Measurements from ENCODE around the gene MUC5B.

Gene MUC5B

GRCh38 chr11:1218256-1218787, 4.5 kb upstream of the MUC5B start:
- DNase-seq: no peak
- in situ Hi-C loops (cut with MboI; ENCODE audit: low pct_unique_long_range_greater_than_20kb, low sequenced_read_pairs): no loop called here

GRCh38 chr11:1218788-1219445, 3.9 kb upstream of the MUC5B start:
- DNase-seq: no peak
- in situ Hi-C loops (cut with MboI; ENCODE audit: low pct_unique_long_range_greater_than_20kb, low sequenced_read_pairs): no loop called here

- no peak for DNase-seq
- in situ Hi-C loops (cut with MboI; ENCODE audit: low pct_unique_long_range_greater_than_20kb, low sequenced_read_pairs): no loop called here
Measured at GRCh38 chr11:1219446-1219833, 3.4 kb upstream of the MUC5B start.

GRCh38 chr11:1219834-1220815, 2.7 kb upstream of the MUC5B start:
- no peak for DNase-seq
- in situ Hi-C loops (cut with MboI; ENCODE audit: low pct_unique_long_range_greater_than_20kb, low sequenced_read_pairs): no loop called here

- in situ Hi-C loops (cut with MboI; ENCODE audit: low pct_unique_long_range_greater_than_20kb, low sequenced_read_pairs): no loop called here
- no peak for DNase-seq
Measured at GRCh38 chr11:1220941-1221721, 1.7 kb upstream of the MUC5B start.

GRCh38 chr11:1221848-1222311, 986 bp upstream of the MUC5B start:
- no peak for DNase-seq
- in situ Hi-C loops (cut with MboI; ENCODE audit: low pct_unique_long_range_greater_than_20kb, low sequenced_read_pairs): no loop called here

GRCh38 chr11:1223346-1224110, 662 bp downstream of the MUC5B start:
- in situ Hi-C loops (cut with MboI; ENCODE audit: low pct_unique_long_range_greater_than_20kb, low sequenced_read_pairs): no loop called here
- DNase-seq: no peak

GRCh38 chr11:1224111-1224490, 1.2 kb downstream of the MUC5B start:
- DNase-seq: no peak
- in situ Hi-C loops (cut with MboI; ENCODE audit: low pct_unique_long_range_greater_than_20kb, low sequenced_read_pairs): no loop called here

GRCh38 chr11:1224491-1225385, 1.9 kb downstream of the MUC5B start:
- in situ Hi-C loops (cut with MboI; ENCODE audit: low pct_unique_long_range_greater_than_20kb, low sequenced_read_pairs): no loop called here
- DNase-seq: no peak

- in situ Hi-C loops (cut with MboI; ENCODE audit: low pct_unique_long_range_greater_than_20kb, low sequenced_read_pairs): no loop called here
- DNase-seq: no peak
Measured at GRCh38 chr11:1225386-1226225, 2.7 kb downstream of the MUC5B start.

- in situ Hi-C loops (cut with MboI; ENCODE audit: low pct_unique_long_range_greater_than_20kb, low sequenced_read_pairs): no loop called here
- DNase-seq: no peak
Measured at GRCh38 chr11:1226226-1226985, 3.5 kb downstream of the MUC5B start.

GRCh38 chr11:1226986-1227550, 4.2 kb downstream of the MUC5B start:
- in situ Hi-C loops (cut with MboI; ENCODE audit: low pct_unique_long_range_greater_than_20kb, low sequenced_read_pairs): no loop called here

GRCh38 chr11:1227551-1228100, 4.8 kb downstream of the MUC5B start:
- in situ Hi-C loops (cut with MboI; ENCODE audit: low pct_unique_long_range_greater_than_20kb, low sequenced_read_pairs): no loop called here
- no peak for DNase-seq

More at GRCh38 chr11:1226986-1227550, 4.2 kb downstream of the MUC5B start:
- no peak for DNase-seq

GRCh38 chr11:1228101-1228821, 5.4 kb downstream of the MUC5B start:
- in situ Hi-C loops (cut with MboI; ENCODE audit: low pct_unique_long_range_greater_than_20kb, low sequenced_read_pairs): no loop called here
- no peak for DNase-seq

GRCh38 chr11:1228921-1229451, 6.1 kb downstream of the MUC5B start:
- DNase-seq: no peak
- in situ Hi-C loops (cut with MboI; ENCODE audit: low pct_unique_long_range_greater_than_20kb, low sequenced_read_pairs): no loop called here

Data from KBM-7 (cell line).